Colonic mucosa (tissue), 4 donors: ENCODE data around the gene C11orf16. TPM values are rescaled to one million over a fixed set of nuclear protein-coding genes. Genes with fewer than 3 reads are reported as not detected.

Experiments used
- DNase-seq: peaks from one replicate; pipeline ENCODE4 v3.0.0-alpha.2; 2020
- H3K27ac ChIP-seq: fragments of 200-600 bp; one replicate; pipeline ENCODE4 v1.8.0; 2021
- H3K27me3 ChIP-seq: fragments of 200-600 bp; one replicate; pipeline ENCODE4 v1.8.0; 2021
- H3K36me3 ChIP-seq: fragments of 200-600 bp; one replicate; pipeline ENCODE4 v1.8.0; 2021
- H3K4me1 ChIP-seq: fragments of 200-600 bp; one replicate; pipeline ENCODE4 v1.8.0; 2021; ENCODE audit warnings: mild to moderate bottlenecking
- H3K4me3 ChIP-seq: fragments of 200-600 bp; one replicate; pipeline ENCODE4 v1.8.0; 2021
- H3K9ac ChIP-seq, 2 donors: one replicate each; pipeline ENCODE4 v1.7.0; 2013; ENCODE audit warnings: control low read depth in 2 of 2, low read depth in 2 of 2, low read length in 2 of 2
- H3K9me3 ChIP-seq: fragments of 200-600 bp; one replicate; pipeline ENCODE4 v1.8.0; 2021
- CTCF ChIP-seq: fragments of 200-600 bp; IDR thresholded peaks from one replicate; pipeline ENCODE4 v1.8.0; 2022; ENCODE audit warnings: antibody characterized with exemption, mild to moderate bottlenecking
- intact Hi-C: fragments of 100-400 bp; cut with DNase I; formaldehyde crosslinking; loops from one replicate; pipeline ENCODE4 v1.14.1; 2022
- total RNA-seq, 2 donors: library from RNA; stranded (reverse); fragmentation: NEBNext Ultra II Directional in 1 of 2; extraction: Animal tissue kit (Norgen Biotek cat#: 25700) in 1 of 2; gene quantifications; one replicate each; pipeline ENCODE4 v1.2.1, GENCODE V29; 2021
- donor health status: healthy.
- donor health status: DM: no; HTN: no; CAD: no.
- donor health status: DM: no; HTN: no; CAD: no.

Gene C11orf16
- total RNA-seq, 2 donors from 2014 or later = not detected

GRCh38 chr11:8914661-8915018, 18.1 kb downstream of the C11orf16 start:
- Histone ChIP-seq H3K27ac (peak overlapping the region; percentile 51), H3K4me1 (peaks cover 4% of the 10 kb centered on the region), H3K27me3 (no peaks in the 10 kb centered on the region), H3K9ac (no peak overlapping the region), H3K36me3 (no peaks in the 10 kb centered on the region), H3K4me3 (no peak overlapping the region), H3K9me3 (no peaks in the 10 kb centered on the region)
- no peak for DNase-seq
- TF ChIP-seq CTCF = no peak
- intact Hi-C loops = loop anchor here (5.0 kb wide), 2 partner anchors 48 to 223 kb away; partner anchors contain the start of gene TMEM9B

- no peaks in the 10 kb centered on the region for H3K9me3 ChIP-seq
- no peak overlapping the region for H3K9ac ChIP-seq
- no peak overlapping the region for H3K4me3 ChIP-seq
- TF ChIP-seq CTCF = peak; percentile 42
- peak overlapping the region; percentile 51 for H3K27ac ChIP-seq
- no peak for DNase-seq
- intact Hi-C loops = loop anchor here (5.0 kb wide), 2 partner anchors 48 to 223 kb away; partner anchors contain the start of gene TMEM9B
- no peaks in the 10 kb centered on the region for H3K27me3 ChIP-seq
- H3K4me1 ChIP-seq = peaks cover 4% of the 10 kb centered on the region
- no peaks in the 10 kb centered on the region for H3K36me3 ChIP-seq
Measured at GRCh38 chr11:8913961-8914660, 18.6 kb downstream of the C11orf16 start.

- Histone ChIP-seq H3K27ac (peak within 1 kb of the TSS; percentile 89), H3K27me3 (no peaks in the 10 kb centered on the region), H3K36me3 (no peaks in the 10 kb centered on the region), H3K9ac (peak within 1 kb of the TSS; percentile 80 to 82), H3K4me3 (peak within 1 kb of the TSS; percentile 99), H3K4me1 (peaks cover 4% of the 10 kb centered on the region), H3K9me3 (no peaks in the 10 kb centered on the region)
- TF ChIP-seq CTCF = no peak
- intact Hi-C loops = loop anchor here (5.0 kb wide), 2 partner anchors 51 to 226 kb away; partner anchors contain the start of gene TMEM9B
- peak; percentile 96 for DNase-seq
Measured at GRCh38 chr11:8911029-8911823, 21.5 kb downstream of the C11orf16 start, which contains the start of gene AKIP1. TSS of gene AKIP1 (plus strand) at chr11:8911189. CDS start at chr11:8911450, 261 bp downstream.

GRCh38 chr11:8910649-8911026, 22.1 kb downstream of the C11orf16 start:
- Histone ChIP-seq H3K4me3 (peak overlapping the region; percentile 99), H3K9me3 (no peaks in the 10 kb centered on the region), H3K27ac (no peak overlapping the region), H3K27me3 (no peaks in the 10 kb centered on the region), H3K9ac (peak overlapping the region; percentile 6 to 77), H3K36me3 (no peaks in the 10 kb centered on the region), H3K4me1 (peaks cover 4% of the 10 kb centered on the region)
- DNase-seq = no peak
- TF ChIP-seq CTCF = no peak
- intact Hi-C loops = loop anchor here (5.0 kb wide), 2 partner anchors 52 to 227 kb away; partner anchors contain the start of gene TMEM9B

GRCh38 chr11:8908099-8908498, 24.6 kb downstream of the C11orf16 start:
- DNase-seq = no peak
- Histone ChIP-seq H3K9ac (no peak overlapping the region), H3K9me3 (no peaks in the 10 kb centered on the region), H3K27me3 (no peaks in the 10 kb centered on the region), H3K27ac (no peak overlapping the region), H3K4me3 (no peak overlapping the region), H3K4me1 (no peaks in the 10 kb centered on the region), H3K36me3 (no peaks in the 10 kb centered on the region)
- no peak for TF ChIP-seq CTCF
- intact Hi-C loops = no loop called here
